IPS DF 4.7 (cell line): ENCODE data around the gene WNT6.
"Not testable (repeated sequence)": the region's sequence is repeated elsewhere in the genome, so short reads cannot be mapped to it uniquely, and the experiment has no call there.

Experiments
- DNase-seq: peaks from one replicate; pipeline ENCODE4 v3.0.0-alpha.2; 2013; ENCODE audit warnings: low spot score; ENCODE audit errors: extremely low read depth

WNT6 gene

GRCh38 chr2:218830526-218831306, 28.9 kb upstream of the WNT6 start:
- DNase-seq = no peak

- no peak for DNase-seq
Observed at GRCh38 chr2:218831378-218831990, 28.1 kb upstream of the WNT6 start, which contains the start of gene PRKAG3. Gene PRKAG3 (minus strand): TSS chr2:218831803.

- DNase-seq = no peak
Observed at GRCh38 chr2:218832081-218832480, 27.5 kb upstream of the WNT6 start.

GRCh38 chr2:218832520-218832919, 27.1 kb upstream of the WNT6 start:
- DNase-seq = no peak

- DNase-seq = no peak
Observed at GRCh38 chr2:218833023-218833609, 26.5 kb upstream of the WNT6 start.

- DNase-seq = no peak
Observed at GRCh38 chr2:218834685-218835084, 24.9 kb upstream of the WNT6 start.

GRCh38 chr2:218837495-218837894, 22.1 kb upstream of the WNT6 start:
- no peak for DNase-seq

GRCh38 chr2:218839430-218839829, 20.2 kb upstream of the WNT6 start:
- no peak for DNase-seq

GRCh38 chr2:218839888-218840287, 19.7 kb upstream of the WNT6 start:
- DNase-seq = no peak

- not testable (repeated sequence) for DNase-seq
Observed at GRCh38 chr2:218844334-218844733, 15.3 kb upstream of the WNT6 start.

- not testable (repeated sequence) for DNase-seq
Observed at GRCh38 chr2:218846963-218847362, 12.6 kb upstream of the WNT6 start.

- DNase-seq = no peak
Observed at GRCh38 chr2:218849721-218850120, 9.9 kb upstream of the WNT6 start.

- no peak for DNase-seq
Observed at GRCh38 chr2:218850796-218851195, 8.8 kb upstream of the WNT6 start.

GRCh38 chr2:218851286-218851685, 8.3 kb upstream of the WNT6 start:
- no peak for DNase-seq

GRCh38 chr2:218852911-218853667, 6.5 kb upstream of the WNT6 start:
- no peak for DNase-seq

GRCh38 chr2:218853766-218854165, 5.8 kb upstream of the WNT6 start:
- no peak for DNase-seq

- no peak for DNase-seq
Observed at GRCh38 chr2:218854860-218855259, 4.7 kb upstream of the WNT6 start.

GRCh38 chr2:218855305-218856166, 4.1 kb upstream of the WNT6 start:
- DNase-seq = no peak

GRCh38 chr2:218856167-218856895, 3.3 kb upstream of the WNT6 start:
- DNase-seq = no peak

- no peak for DNase-seq
Observed at GRCh38 chr2:218856896-218857243, 2.7 kb upstream of the WNT6 start.
